Breast epithelium (tissue), 4 donors: Measurements from ENCODE around the gene OR9Q2. TPM values are rescaled to one million over a fixed set of nuclear protein-coding genes. Genes with fewer than 3 reads are reported as not detected.
"Not testable (repeated sequence)": the region's sequence is repeated elsewhere in the genome, so short reads cannot be mapped to it uniquely, and the experiment has no call there.

Source experiments
- DNase-seq, 2 donors: peaks; one replicate each; pipeline ENCODE4 v3.0.0-alpha.2; 2019; ENCODE audit warnings: low spot score in 2 of 2
- H3K27ac ChIP-seq, 2 donors: fragments of 200-600 bp; sonication (generic) in 1 of 2; one replicate each; pipeline ENCODE4 v1.5.1; 2016 to 2019; ENCODE audit warnings: mild to moderate bottlenecking in 1 of 2
- H3K27me3 ChIP-seq, 2 donors: fragments of 200-600 bp; sonication (generic) in 1 of 2; one replicate each; pipeline versions ENCODE4 v1.5.1 to v1.6.0; 2017 to 2019; ENCODE audit warnings: control low read depth in 1 of 2, mild to moderate bottlenecking in 1 of 2
- H3K36me3 ChIP-seq: fragments of 200-600 bp; one replicate; pipeline ENCODE4 v1.5.1; 2019
- H3K4me1 ChIP-seq, 2 donors: fragments of 200-600 bp; sonication (generic); one replicate each; pipeline ENCODE4 v1.5.1; 2016 to 2019; ENCODE audit warnings: control low read depth in 1 of 2
- H3K4me3 ChIP-seq, 3 donors: fragments of 200-600 bp; sonication (generic); 1 replicate in 2 of 3; 2 replicates in 1 of 3; pipeline ENCODE4 v1.5.1; 2016 to 2019; ENCODE audit warnings: mild to moderate bottlenecking in 3 of 3, moderate library complexity in 2 of 3
- H3K9me3 ChIP-seq, 2 donors: fragments of 200-600 bp; sonication (generic) in 1 of 2; one replicate each; pipeline ENCODE4 v1.5.1; 2016 to 2019; ENCODE audit warnings: control low read depth in 1 of 2
- POLR2A ChIP-seq: fragments of 450-650 bp; IDR thresholded peaks from one replicate; pipeline ENCODE4 v1.6.1; 2016; ENCODE audit warnings: antibody characterized with exemption, mild to moderate bottlenecking, moderate library complexity
- POLR2AphosphoS5 ChIP-seq, 3 donors: sonication (generic); formaldehyde crosslinking; IDR thresholded peaks; one replicate each; pipeline ENCODE4 v1.6.1; 2017; ENCODE audit warnings: antibody characterized with exemption in 3 of 3
- intact Hi-C: fragments of 100-400 bp; cut with DNase I; formaldehyde crosslinking; loops from one replicate; pipeline ENCODE4 v1.15.1; 2023; ENCODE audit warnings: low total_unique reads
- total RNA-seq, 3 donors: library from RNA; depleted of rRNA; stranded (reverse); fragments of >200 nt; gene quantifications; one replicate each; pipeline ENCODE4 v1.1.0, GENCODE V29; 2016
- TF ChIP-seq, protein P1 (sequence below), 3 donors: fragments of 450-650 bp; IDR thresholded peaks; one replicate each; pipeline ENCODE4 v1.5.1; 2016 to 2017; ENCODE audit warnings: antibody characterized with exemption in 3 of 3, mild to moderate bottlenecking in 3 of 3, moderate library complexity in 3 of 3

The OR9Q2 gene
- total RNA-seq, 3 donors from 2014 or later, result not detected

GRCh38 chr11:58192229-58192628, 3.4 kb downstream of the OR9Q2 start:
- intact Hi-C loops, result no loop called here
- H3K27ac ChIP-seq, result no peak overlapping the region

GRCh38 chr11:58193391-58193790, 4.5 kb downstream of the OR9Q2 start:
- intact Hi-C loops, result no loop called here
- Histone ChIP-seq H3K27ac (no peak overlapping the region), H3K4me1 (no peaks in the 10 kb centered on the region), H3K36me3 (no peaks in the 10 kb centered on the region), H3K9me3 (peaks cover 0 to 8% of the 10 kb centered on the region in 2 donors), H3K27me3 (no peaks in the 10 kb centered on the region), H3K4me3 (no peak overlapping the region)
- TF ChIP-seq POLR2AphosphoS5 (IDR thresholded peaks at IDR 0.05), result no peak
- TF ChIP-seq, protein P1, sequence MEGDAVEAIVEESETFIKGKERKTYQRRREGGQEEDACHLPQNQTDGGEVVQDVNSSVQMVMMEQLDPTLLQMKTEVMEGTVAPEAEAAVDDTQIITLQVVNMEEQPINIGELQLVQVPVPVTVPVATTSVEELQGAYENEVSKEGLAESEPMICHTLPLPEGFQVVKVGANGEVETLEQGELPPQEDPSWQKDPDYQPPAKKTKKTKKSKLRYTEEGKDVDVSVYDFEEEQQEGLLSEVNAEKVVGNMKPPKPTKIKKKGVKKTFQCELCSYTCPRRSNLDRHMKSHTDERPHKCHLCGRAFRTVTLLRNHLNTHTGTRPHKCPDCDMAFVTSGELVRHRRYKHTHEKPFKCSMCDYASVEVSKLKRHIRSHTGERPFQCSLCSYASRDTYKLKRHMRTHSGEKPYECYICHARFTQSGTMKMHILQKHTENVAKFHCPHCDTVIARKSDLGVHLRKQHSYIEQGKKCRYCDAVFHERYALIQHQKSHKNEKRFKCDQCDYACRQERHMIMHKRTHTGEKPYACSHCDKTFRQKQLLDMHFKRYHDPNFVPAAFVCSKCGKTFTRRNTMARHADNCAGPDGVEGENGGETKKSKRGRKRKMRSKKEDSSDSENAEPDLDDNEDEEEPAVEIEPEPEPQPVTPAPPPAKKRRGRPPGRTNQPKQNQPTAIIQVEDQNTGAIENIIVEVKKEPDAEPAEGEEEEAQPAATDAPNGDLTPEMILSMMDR (IDR thresholded peaks at IDR 0.05), result no peak
- no peak for TF ChIP-seq POLR2A
- DNase-seq, result no peak

More at GRCh38 chr11:58192229-58192628, 3.4 kb downstream of the OR9Q2 start:
- DNase-seq, result no peak
- no peaks in the 10 kb centered on the region for H3K9me3 ChIP-seq
- no peak overlapping the region for H3K4me3 ChIP-seq
- H3K36me3 ChIP-seq, result no peaks in the 10 kb centered on the region
- no peak for TF ChIP-seq POLR2A
- TF ChIP-seq, protein P1 (IDR thresholded peaks at IDR 0.05), result no peak
- TF ChIP-seq POLR2AphosphoS5 (IDR thresholded peaks at IDR 0.05), result no peak
- no peaks in the 10 kb centered on the region for H3K4me1 ChIP-seq
- no peaks in the 10 kb centered on the region for H3K27me3 ChIP-seq

- H3K27me3 ChIP-seq, result no peaks in the 10 kb centered on the region
- no peak for TF ChIP-seq POLR2AphosphoS5 (IDR thresholded peaks at IDR 0.05)
- no peak for TF ChIP-seq POLR2A
- TF ChIP-seq, protein P1 (IDR thresholded peaks at IDR 0.05), result no peak
Observed at GRCh38 chr11:58195939-58196338, 7.1 kb downstream of the OR9Q2 start.

DNA sequence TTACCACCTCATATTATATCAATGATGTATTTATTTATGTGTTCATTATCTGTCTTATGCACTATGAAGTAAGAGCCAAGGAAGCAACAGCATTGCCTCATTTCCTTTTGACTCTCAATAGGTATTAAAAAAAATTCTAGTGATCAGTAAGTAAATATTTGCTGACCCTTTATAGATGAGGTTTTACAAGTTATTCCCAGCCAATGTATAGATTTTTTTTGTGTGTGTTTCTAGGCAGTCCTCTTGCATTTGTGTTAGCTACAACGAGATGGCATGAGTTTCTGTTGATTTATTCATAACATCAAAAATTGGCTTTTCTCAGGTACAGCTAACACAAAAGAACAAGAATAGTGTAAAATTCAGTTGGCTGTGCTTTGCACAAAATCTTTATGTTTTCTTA, 10.4 kb downstream of the OR9Q2 start:
- H3K9me3 ChIP-seq, result peaks cover 0 to 8% of the 10 kb centered on the region in 2 donors
- no peaks in the 10 kb centered on the region for H3K27me3 ChIP-seq
- no peak for DNase-seq
- H3K36me3 ChIP-seq, result no peaks in the 10 kb centered on the region
- intact Hi-C loops, result no loop called here
- H3K27ac ChIP-seq, result no peak overlapping the region
- H3K4me3 ChIP-seq, result no peak overlapping the region
- TF ChIP-seq POLR2A, result no peak
- no peak for TF ChIP-seq POLR2AphosphoS5 (IDR thresholded peaks at IDR 0.05)
- TF ChIP-seq, protein P1 (IDR thresholded peaks at IDR 0.05), result no peak
- no peaks in the 10 kb centered on the region for H3K4me1 ChIP-seq

More at GRCh38 chr11:58195939-58196338, 7.1 kb downstream of the OR9Q2 start:
- no peaks in the 10 kb centered on the region for H3K36me3 ChIP-seq
- no peaks in the 10 kb centered on the region for H3K4me1 ChIP-seq
- no peak for DNase-seq
- no peak overlapping the region for H3K27ac ChIP-seq
- H3K4me3 ChIP-seq, result no peak overlapping the region
- H3K9me3 ChIP-seq, result peaks cover 0 to 8% of the 10 kb centered on the region in 2 donors
- intact Hi-C loops, result no loop called here

GRCh38 chr11:58204042-58204441, 15.2 kb downstream of the OR9Q2 start, which contains the start of gene OR1S2:
Gene OR1S2 (minus strand): TSS chr11:58204142. CDS start chr11:58204142, 0 bp downstream.
- Histone ChIP-seq H3K27me3 (no peaks in the 10 kb centered on the region), H3K27ac (no peak within 1 kb of the TSS), H3K36me3 (no peaks in the 10 kb centered on the region), H3K9me3 (no peaks in the 10 kb centered on the region), H3K4me1 (no peaks in the 10 kb centered on the region), H3K4me3 (no peak within 1 kb of the TSS)
- DNase-seq, result no peak
- no peak for TF ChIP-seq POLR2A
- TF ChIP-seq POLR2AphosphoS5 (IDR thresholded peaks at IDR 0.05), result no peak
- TF ChIP-seq, protein P1 (IDR thresholded peaks at IDR 0.05), result no peak
- intact Hi-C loops, result no loop called here

DNA sequence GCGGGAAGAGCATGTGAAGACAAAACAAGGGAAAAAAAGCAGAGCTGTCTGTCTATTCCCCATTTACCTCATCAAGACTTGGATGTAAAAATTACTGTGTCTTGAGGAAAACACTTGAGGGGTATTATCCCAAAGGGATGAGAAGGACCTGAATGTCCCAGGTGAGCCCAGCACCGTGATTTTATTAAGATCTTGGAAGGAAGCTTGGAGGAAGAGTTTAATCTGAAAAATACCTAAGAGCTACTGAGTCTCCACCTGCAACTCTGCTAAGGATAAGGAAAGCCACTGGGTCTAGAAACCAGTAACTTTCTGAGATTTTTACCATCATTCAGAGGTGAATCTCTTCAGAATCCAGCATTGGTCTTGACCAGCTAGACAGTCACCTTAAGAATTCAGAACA, 23.6 kb downstream of the OR9Q2 start, which contains the start of gene OR1S1:
Gene OR1S1 (plus strand): TSS at position 301 of the 400 bp plus-strand sequence.
- H3K36me3 ChIP-seq, H3K4me1 ChIP-seq, H3K4me3 ChIP-seq, H3K27me3 ChIP-seq, H3K9me3 ChIP-seq, intact Hi-C loops, H3K27ac ChIP-seq, DNase-seq: not testable (repeated sequence)
